ENCODE data around the gene CA5B.

The CA5B gene

GRCh38 chrX:15761564-15762191, 23.6 kb downstream of the CA5B start:
- peak; percentile 58 for TF ChIP-seq CTCF (IDR thresholded peaks at IDR 0.05; ENCODE audit: insufficient read depth, low read length, missing control alignments)

GRCh38 chrX:15769300-15769954, 31.4 kb downstream of the CA5B start:
- no peak for DNase-seq (ENCODE audit: low read depth, low spot score)
- no peak for TF ChIP-seq CTCF (IDR thresholded peaks at IDR 0.05; ENCODE audit: insufficient read depth, low read length, missing control alignments)
- CTCF ChIA-PET, result no interaction called here
- no peak overlapping the region for H3K4me3 ChIP-seq (ENCODE audit: low read depth, low read length)
- POLR2A ChIA-PET, result no interaction called here

More at GRCh38 chrX:15761564-15762191, 23.6 kb downstream of the CA5B start:
- CTCF ChIA-PET, result interaction anchor here (0.6 to 1.0 kb wide), 6 partner anchors 12 to 935 kb away, joined by 3 to 4 read pairs (median 3); no protein-coding TSS in a partner anchor
- H3K4me3 ChIP-seq (ENCODE audit: low read depth, low read length), result no peak overlapping the region
- POLR2A ChIA-PET, result no interaction called here
- no peak for DNase-seq (ENCODE audit: low read depth, low spot score)

- no peak for TF ChIP-seq CTCF (IDR thresholded peaks at IDR 0.05; ENCODE audit: insufficient read depth, low read length, missing control alignments)
- DNase-seq (ENCODE audit: low read depth, low spot score), result no peak
- CTCF ChIA-PET, result interaction anchor here (1.3 kb wide), 1 partner anchor 20 kb away, joined by 3 read pairs; no protein-coding TSS in a partner anchor
- POLR2A ChIA-PET, result no interaction called here
- no peak overlapping the region for H3K4me3 ChIP-seq (ENCODE audit: low read depth, low read length)
These were observed 44.1 kb downstream of the CA5B start for GRCh38 chrX:15781961-15782699.

- no peak overlapping the region for H3K4me3 ChIP-seq (ENCODE audit: low read depth, low read length)
- TF ChIP-seq CTCF (IDR thresholded peaks at IDR 0.05; ENCODE audit: insufficient read depth, low read length, missing control alignments), result no peak
- CTCF ChIA-PET, result no interaction called here
- POLR2A ChIA-PET, result no interaction called here
- DNase-seq (ENCODE audit: low read depth, low spot score), result no peak
These were observed 47.2 kb downstream of the CA5B start for GRCh38 chrX:15785176-15785750.

GRCh38 chrX:15786915-15787314, 48.8 kb downstream of the CA5B start:
- ChIA-PET CTCF (no interaction called here), POLR2A (no interaction called here)
- no peak for DNase-seq (ENCODE audit: low read depth, low spot score)
- no peak for TF ChIP-seq CTCF (IDR thresholded peaks at IDR 0.05; ENCODE audit: insufficient read depth, low read length, missing control alignments)
- H3K4me3 ChIP-seq (ENCODE audit: low read depth, low read length), result no peak overlapping the region

All from AG04449 (cell line).